Spleen (tissue), 7 donors: Measurements from ENCODE around the gene ZDHHC6.

Source experiments
- CTCF ChIP-seq, 11 experiments: fragments of 200-600 bp in 7 of 11; fragments of 450-650 bp in 4 of 11; sonication (generic) in 4 of 11; IDR thresholded peaks in 8 of 11; conservative IDR thresholded peaks in 3 of 11; 1 replicate in 7 of 11; 2 replicates in 4 of 11; pipeline versions ENCODE4 v1.4.0 to v1.8.0; 2016 to 2021; ENCODE audit warnings: antibody characterized with exemption in 11 of 11, inconsistent platforms in 4 of 11, mild to moderate bottlenecking in 1 of 11
- POLR2A ChIP-seq, 3 donors: fragments of 450-650 bp; IDR thresholded peaks; one replicate each; pipeline ENCODE4 v1.5.1; 2017; ENCODE audit warnings: antibody characterized with exemption in 3 of 3, mild to moderate bottlenecking in 1 of 3
- donor health status: DM: no; HTN: no; CAD: no; lungs with moderate emphysema.
- donor health status: DM: no; HTN: no; CAD: no.
- donor health status: DM: no; HTN: no; CAD: no.

DNA sequence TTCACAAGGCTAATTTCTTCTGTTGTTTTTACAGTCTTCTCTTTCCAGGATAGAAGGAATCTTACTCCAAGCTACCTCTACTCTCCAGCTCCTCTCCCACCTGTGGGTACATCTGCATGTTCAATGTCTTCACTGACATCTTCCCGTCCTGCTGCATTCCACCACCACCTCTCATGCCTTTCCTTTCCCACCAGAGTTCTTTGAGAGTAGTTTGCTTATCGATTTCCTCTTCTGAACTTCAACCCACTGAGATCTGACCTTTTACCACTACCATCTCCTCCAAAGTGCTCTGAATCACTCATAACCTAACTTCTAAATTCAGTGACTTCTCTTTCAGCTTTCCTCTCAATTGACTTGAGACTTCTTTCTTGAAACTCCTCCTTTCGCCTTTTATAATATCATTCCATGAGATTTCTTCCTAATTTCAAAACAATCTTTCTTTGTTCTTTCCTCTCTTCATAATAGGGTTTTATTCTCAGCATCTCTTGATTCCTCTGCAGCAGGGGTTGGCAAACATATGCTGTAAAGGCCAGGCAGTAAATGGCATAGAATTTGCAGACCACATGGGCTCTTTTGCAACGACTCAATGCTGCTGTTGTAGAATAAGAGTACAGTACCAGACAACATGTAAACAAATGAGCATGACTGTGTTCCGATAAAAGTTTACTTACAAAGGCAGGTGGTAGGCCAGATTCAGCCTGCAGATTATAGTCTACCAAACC is 50.7 kb downstream of the ZDHHC6 start:
- TF ChIP-seq CTCF (IDR thresholded peaks at IDR 0.05 in 8 of 11, conservative IDR thresholded peaks at IDR 0.05 in 3 of 11), result no peak
- TF ChIP-seq POLR2A (IDR thresholded peaks at IDR 0.05), result no peak
